KOPT-K1 (cell line): ENCODE data around the gene BTRC.

Experiments used
- H3K27ac ChIP-seq: fragments of 200-600 bp; sonication (generic); 2 replicates; pipeline ENCODE4 v1.5.1; 2016; ENCODE audit warnings: antibody characterized with exemption, mild to moderate bottlenecking, low read depth, low read length; ENCODE audit not compliant: poor library complexity, severe bottlenecking
- H3K36me3 ChIP-seq: fragments of 200-600 bp; sonication (generic); 2 replicates; pipeline ENCODE4 v1.5.1; 2017; ENCODE audit warnings: antibody characterized with exemption, mild to moderate bottlenecking, low read length, moderate library complexity; ENCODE audit not compliant: insufficient read depth
- H3K9me3 ChIP-seq: fragments of 200-600 bp; sonication (generic); 2 replicates; pipeline ENCODE4 v1.5.1; 2017; ENCODE audit warnings: antibody characterized with exemption, low read length, mild to moderate bottlenecking; ENCODE audit not compliant: insufficient read depth, poor library complexity, severe bottlenecking

The BTRC gene

DNA sequence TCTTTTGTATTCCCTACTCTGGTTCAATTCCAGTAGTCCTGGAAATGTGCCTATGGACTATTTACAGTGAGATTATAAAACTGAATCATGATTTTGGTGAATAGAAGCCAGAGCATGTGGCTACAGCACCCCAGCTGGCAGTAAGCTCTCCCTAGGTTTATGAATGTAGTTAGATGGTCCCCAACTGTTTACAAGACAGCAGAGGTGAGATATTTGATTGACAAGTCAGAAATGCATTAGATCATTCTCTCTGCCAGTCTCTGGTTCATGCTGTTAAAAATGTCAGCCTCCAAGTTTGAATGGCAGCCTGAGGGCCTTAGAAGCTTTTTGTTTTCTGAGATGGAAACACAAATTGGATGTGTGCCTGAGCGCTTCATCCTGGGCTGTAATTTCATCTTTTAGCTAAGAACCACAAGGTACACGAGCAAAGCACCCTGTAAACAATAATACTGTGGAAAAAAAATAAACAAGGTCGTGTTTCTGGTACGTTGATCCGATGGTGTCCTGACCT is 85.0 kb downstream of the BTRC start:
- no peaks in the 10 kb centered on the region for H3K36me3 ChIP-seq

GRCh38 chr10:101441541-101442455 is 87.8 kb downstream of the BTRC start:
- no peaks in the 10 kb centered on the region for H3K9me3 ChIP-seq

More for the DNA sequence above, 85.0 kb downstream of the BTRC start:
- no peak overlapping the region for H3K27ac ChIP-seq
- H3K9me3 ChIP-seq = no peaks in the 10 kb centered on the region

GRCh38 chr10:101442456-101442800 is 88.5 kb downstream of the BTRC start:
- Histone ChIP-seq H3K9me3 (no peaks in the 10 kb centered on the region), H3K36me3 (no peaks in the 10 kb centered on the region), H3K27ac (no peak overlapping the region)

More at GRCh38 chr10:101441541-101442455, 87.8 kb downstream of the BTRC start:
- Histone ChIP-seq H3K36me3 (no peaks in the 10 kb centered on the region), H3K27ac (no peak overlapping the region)

GRCh38 chr10:101444058-101444898 is 90.3 kb downstream of the BTRC start:
- no peak overlapping the region for H3K27ac ChIP-seq
- no peaks in the 10 kb centered on the region for H3K36me3 ChIP-seq
- H3K9me3 ChIP-seq = no peaks in the 10 kb centered on the region

DNA sequence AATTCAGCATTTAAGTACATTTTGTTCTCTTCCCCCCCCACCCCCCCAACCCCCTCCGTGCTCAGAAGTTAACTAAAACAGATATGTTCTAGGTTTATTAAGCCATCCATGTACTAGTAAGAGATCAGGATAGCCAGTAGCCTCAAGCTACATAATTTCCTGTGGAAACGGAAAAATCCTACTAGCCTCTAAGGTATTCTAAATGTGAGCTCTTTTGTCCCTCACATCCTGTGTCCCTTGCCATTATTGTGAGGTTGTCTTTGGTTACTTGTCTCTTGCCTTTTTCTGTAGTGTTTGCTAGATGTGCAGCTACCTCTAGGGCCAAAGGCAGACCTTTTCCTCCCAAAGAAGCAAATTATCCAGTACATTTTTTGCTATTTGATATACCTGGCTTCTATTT is 92.1 kb downstream of the BTRC start:
- no peaks in the 10 kb centered on the region for H3K9me3 ChIP-seq
- no peak overlapping the region for H3K27ac ChIP-seq
- H3K36me3 ChIP-seq = no peaks in the 10 kb centered on the region

GRCh38 chr10:101446947-101447346 is 93.0 kb downstream of the BTRC start:
- H3K9me3 ChIP-seq = no peaks in the 10 kb centered on the region
- H3K36me3 ChIP-seq = no peaks in the 10 kb centered on the region
- no peak overlapping the region for H3K27ac ChIP-seq

DNA sequence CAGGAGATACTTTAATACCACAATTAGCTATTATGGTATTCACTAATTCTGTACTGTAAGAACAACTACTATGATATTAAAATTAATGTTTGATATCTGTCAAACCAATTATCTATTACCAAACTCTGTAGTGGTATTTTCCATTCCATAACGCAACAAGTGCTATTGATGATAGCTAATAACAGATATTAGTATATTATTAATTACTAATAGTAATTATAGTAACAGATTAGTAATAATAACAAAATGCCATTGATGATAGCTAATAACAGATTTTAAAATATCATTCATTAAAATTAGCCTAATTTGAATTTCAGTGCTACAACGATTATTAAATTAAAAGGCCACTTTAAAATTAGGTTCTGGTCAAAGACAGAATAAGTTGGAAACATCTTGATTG is 93.5 kb downstream of the BTRC start:
- Histone ChIP-seq H3K9me3 (no peaks in the 10 kb centered on the region), H3K27ac (no peak overlapping the region), H3K36me3 (no peaks in the 10 kb centered on the region)

GRCh38 chr10:101450277-101451080 is 96.5 kb downstream of the BTRC start:
- Histone ChIP-seq H3K9me3 (no peaks in the 10 kb centered on the region), H3K27ac (no peak overlapping the region), H3K36me3 (no peaks in the 10 kb centered on the region)

- no peaks in the 10 kb centered on the region for H3K36me3 ChIP-seq
- no peak overlapping the region for H3K27ac ChIP-seq
- H3K9me3 ChIP-seq = no peaks in the 10 kb centered on the region
Measured at GRCh38 chr10:101451261-101451660, 97.3 kb downstream of the BTRC start.

DNA sequence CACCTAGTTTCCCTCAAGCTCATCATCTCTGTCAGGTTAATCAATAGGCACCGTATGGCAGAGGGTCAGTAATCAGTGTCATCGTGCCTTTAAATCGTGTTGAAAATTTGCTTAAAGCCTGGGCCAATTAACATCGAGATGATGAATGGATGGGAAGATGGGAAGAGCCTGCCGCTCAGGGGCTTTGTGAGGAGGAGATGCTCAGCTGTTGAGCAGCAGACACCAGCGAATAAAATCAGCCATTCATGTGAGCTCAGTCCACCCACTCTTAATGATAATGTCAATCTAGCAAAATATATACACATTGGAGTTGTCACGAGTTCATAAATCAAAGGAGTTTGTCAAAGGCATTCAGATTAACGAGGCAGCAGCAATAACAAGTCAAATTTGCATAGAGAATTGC is 97.7 kb downstream of the BTRC start:
- Histone ChIP-seq H3K27ac (no peak overlapping the region), H3K9me3 (no peaks in the 10 kb centered on the region), H3K36me3 (no peaks in the 10 kb centered on the region)

DNA sequence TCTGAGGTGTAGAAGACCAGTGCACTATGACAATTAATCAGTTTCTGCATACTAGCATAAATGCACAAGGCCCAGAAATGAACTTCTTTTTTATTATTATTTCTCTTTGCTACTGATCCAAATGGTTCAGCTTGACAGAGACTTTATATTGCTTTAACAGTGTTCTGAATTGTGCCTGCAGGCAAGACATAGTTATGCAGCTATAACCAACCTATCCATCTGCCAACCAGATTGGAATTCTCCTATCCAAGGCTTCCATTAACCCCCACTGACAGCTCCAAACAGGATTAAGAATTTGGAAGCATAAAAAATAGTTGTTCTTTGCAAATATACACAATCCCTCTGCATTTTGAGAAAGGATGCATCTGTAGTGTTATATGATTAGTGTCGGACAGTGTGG is 98.2 kb downstream of the BTRC start:
- Histone ChIP-seq H3K27ac (no peak overlapping the region), H3K36me3 (no peaks in the 10 kb centered on the region), H3K9me3 (no peaks in the 10 kb centered on the region)

GRCh38 chr10:101452593-101452992 is 98.6 kb downstream of the BTRC start:
- Histone ChIP-seq H3K9me3 (no peaks in the 10 kb centered on the region), H3K36me3 (no peaks in the 10 kb centered on the region), H3K27ac (no peak overlapping the region)

DNA sequence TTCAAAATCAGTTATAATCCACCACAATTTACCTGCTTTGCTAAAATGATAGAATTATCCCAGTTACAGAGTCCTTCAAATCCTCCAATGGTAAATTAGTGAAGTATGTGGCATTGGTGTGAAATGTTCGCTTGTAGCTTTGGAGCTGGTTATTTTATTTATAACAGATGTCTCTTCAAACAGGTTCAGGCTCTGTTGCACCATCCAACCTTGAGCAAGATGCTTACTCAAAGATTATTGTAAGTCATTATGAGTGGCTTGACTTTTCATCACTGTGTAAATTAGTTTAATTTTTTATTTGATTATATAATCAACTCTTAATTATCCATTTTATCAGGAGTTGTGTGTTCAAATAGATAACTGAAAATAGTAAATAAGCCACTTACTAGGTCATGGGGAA is 99.4 kb downstream of the BTRC start:
- Histone ChIP-seq H3K9me3 (no peaks in the 10 kb centered on the region), H3K27ac (no peak overlapping the region), H3K36me3 (no peaks in the 10 kb centered on the region)

- H3K36me3 ChIP-seq = no peaks in the 10 kb centered on the region
- no peak overlapping the region for H3K27ac ChIP-seq
- H3K9me3 ChIP-seq = no peaks in the 10 kb centered on the region
Measured at GRCh38 chr10:101453791-101454718, 100.1 kb downstream of the BTRC start.
